Spleen (tissue), 11 donors: ENCODE measurements around the gene DUSP2. TPM values are rescaled to one million over a fixed set of nuclear protein-coding genes. Genes with fewer than 3 reads are reported as not detected.

Experiments
- DNase-seq: peaks from one replicate; pipeline ENCODE4 v3.0.0-alpha.2; 2020
- H3K27ac ChIP-seq, 8 donors: fragments of 200-600 bp; sonication (generic) in 7 of 8; 1 replicate in 4 of 8; 2 replicates in 4 of 8; pipeline versions ENCODE4 v1.5.0 to v1.8.0; 2016 to 2021; ENCODE audit warnings: inconsistent platforms in 4 of 8, mild to moderate bottlenecking in 4 of 8, moderate library complexity in 1 of 8
- H3K27me3 ChIP-seq, 7 donors: fragments of 200-600 bp; sonication (generic) in 6 of 7; replicated peaks in 1 of 7; 1 replicate in 4 of 7; 2 replicates in 3 of 7; pipeline versions ENCODE4 v1.5.0 to v1.8.0; 2016 to 2021; ENCODE audit warnings: inconsistent platforms in 3 of 7, mild to moderate bottlenecking in 1 of 7
- H3K36me3 ChIP-seq, 6 donors: fragments of 200-600 bp; sonication (generic) in 5 of 6; 1 replicate in 4 of 6; 2 replicates in 2 of 6; pipeline versions ENCODE4 v1.5.0 to v1.8.0; 2016 to 2021; ENCODE audit warnings: inconsistent platforms in 2 of 6
- H3K4me1 ChIP-seq, 6 donors: fragments of 200-600 bp; sonication (generic) in 5 of 6; 1 replicate in 3 of 6; 2 replicates in 3 of 6; pipeline versions ENCODE4 v1.5.0 to v1.8.0; 2016 to 2021; ENCODE audit warnings: inconsistent platforms in 3 of 6
- H3K4me3 ChIP-seq, 8 donors: fragments of 200-600 bp; sonication (generic) in 7 of 8; 1 replicate in 4 of 8; 2 replicates in 4 of 8; pipeline versions ENCODE4 v1.5.0 to v1.8.0; 2016 to 2021; ENCODE audit warnings: inconsistent platforms in 4 of 8, mild to moderate bottlenecking in 4 of 8, moderate library complexity in 2 of 8
- H3K9me3 ChIP-seq, 8 donors: fragments of 200-600 bp; sonication (generic) in 7 of 8; 1 replicate in 4 of 8; 2 replicates in 4 of 8; pipeline versions ENCODE4 v1.5.0 to v1.8.0; 2016 to 2021; ENCODE audit warnings: inconsistent platforms in 4 of 8
- POLR2A ChIP-seq, 3 donors: fragments of 450-650 bp; IDR thresholded peaks; one replicate each; pipeline ENCODE4 v1.5.1; 2017; ENCODE audit warnings: antibody characterized with exemption in 3 of 3, mild to moderate bottlenecking in 1 of 3
- POLR2AphosphoS5 ChIP-seq, 3 donors: sonication (generic); formaldehyde crosslinking; IDR thresholded peaks; one replicate each; pipeline ENCODE4 v1.5.1; 2017; ENCODE audit warnings: antibody characterized with exemption in 3 of 3
- WGBS, 5 donors: extraction: QIAGEN DNeasy Blood & Tissue Kit in 3 of 5; methylation state at CpG; one replicate each; pipeline versions ENCODE4 v1.1.5 to v1.1.7; 2013 to 2018; 5-methylcytosine and 5-hydroxymethylcytosine counted together
- intact Hi-C: fragments of 100-400 bp; cut with DNase I; formaldehyde crosslinking; loops from one replicate; pipeline ENCODE4 v1.15.0; 2023; ENCODE audit warnings: low total_unique reads
- polyA plus RNA-seq, 3 donors: library from polyadenylated mRNA; stranded (reverse); fragments of 200-250 nt; gene quantifications; one replicate each; pipeline ENCODE4 v1.2.1, GENCODE V29; 2013
- total RNA-seq, 7 donors: library from RNA; depleted of rRNA in 3 of 7; stranded (reverse); fragments of >200 nt in 3 of 7; fragmentation: NEBNext Ultra II Directional in 4 of 7; extraction: Animal tissue kit (Norgen Biotek cat#: 25700) in 4 of 7; gene quantifications; one replicate each; pipeline versions ENCODE4 v1.1.0 to v1.2.1, GENCODE V29; 2016 to 2021
- TF ChIP-seq, protein P1 (sequence below), 11 experiments: fragments of 200-600 bp in 7 of 11; fragments of 450-650 bp in 4 of 11; sonication (generic) in 4 of 11; IDR thresholded peaks in 8 of 11; conservative IDR thresholded peaks in 3 of 11; 1 replicate in 7 of 11; 2 replicates in 4 of 11; pipeline versions ENCODE4 v1.4.0 to v1.8.0; 2016 to 2021; ENCODE audit warnings: antibody characterized with exemption in 11 of 11, inconsistent platforms in 4 of 11, mild to moderate bottlenecking in 1 of 11
- donor health status: healthy with polysubstance abuse.
- donor health status: DM: no; HTN: no; CAD: no; lungs with moderate emphysema.
- donor health status: DM: no; HTN: no; CAD: no.
- donor health status: Bipolar disorder and iron deficiency.
- donor health status: healthy.
- donor health status: DM: no; HTN: no; CAD: no.
- donor health status: DM: yes; HTN: yes; CAD: no.

The DUSP2 gene
- total and polyA plus RNA-seq, 10 donors = 24.2 to 88.0 (median 46.3) TPM

DNA sequence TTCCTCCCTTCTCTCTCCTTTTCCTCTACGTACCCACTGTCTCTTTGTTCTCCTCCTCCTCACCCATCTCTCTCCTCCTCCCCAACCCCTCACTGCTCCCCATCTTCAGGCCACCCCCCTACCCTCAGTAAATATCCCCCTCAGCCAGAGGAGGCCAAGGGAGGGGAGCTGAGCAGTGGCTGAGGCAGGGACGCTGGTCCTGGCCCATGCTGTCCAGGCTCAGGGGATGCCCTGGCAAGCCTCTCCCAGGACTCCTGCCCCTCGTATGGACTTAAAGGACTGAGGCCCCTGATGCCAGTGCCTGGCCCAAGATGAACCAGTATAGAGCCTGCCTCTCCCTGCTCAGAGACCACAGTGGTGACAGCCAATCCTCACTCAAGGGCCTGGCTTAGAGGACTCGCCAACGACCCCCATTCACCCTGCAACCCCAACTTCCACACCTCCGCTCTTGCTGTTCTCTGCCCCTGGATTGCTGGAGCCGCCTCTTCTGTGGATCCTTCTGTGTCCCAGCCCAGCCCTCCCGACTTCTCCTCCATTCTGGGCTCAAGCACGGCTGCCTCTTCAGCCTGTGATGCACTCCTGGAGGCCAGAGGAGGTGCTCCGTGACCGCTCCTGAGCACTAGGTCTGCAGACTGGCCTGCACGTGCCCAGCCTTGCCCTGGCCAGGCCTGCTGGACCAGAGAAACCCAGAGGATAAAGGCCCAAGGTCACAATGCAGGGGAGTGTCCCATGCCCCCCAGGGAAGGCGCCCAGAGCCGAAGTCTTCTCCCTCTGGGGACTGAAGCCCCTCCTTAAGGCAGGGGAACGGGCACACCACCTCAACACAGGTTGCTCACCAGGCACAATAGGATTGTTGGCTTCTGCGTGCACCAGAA lies 9.5 kb upstream of the DUSP2 start:
- H3K4me3 ChIP-seq = no peak overlapping the region
- intact Hi-C loops = no loop called here
- no peaks in the 10 kb centered on the region for H3K36me3 ChIP-seq
- TF ChIP-seq, protein P1, sequence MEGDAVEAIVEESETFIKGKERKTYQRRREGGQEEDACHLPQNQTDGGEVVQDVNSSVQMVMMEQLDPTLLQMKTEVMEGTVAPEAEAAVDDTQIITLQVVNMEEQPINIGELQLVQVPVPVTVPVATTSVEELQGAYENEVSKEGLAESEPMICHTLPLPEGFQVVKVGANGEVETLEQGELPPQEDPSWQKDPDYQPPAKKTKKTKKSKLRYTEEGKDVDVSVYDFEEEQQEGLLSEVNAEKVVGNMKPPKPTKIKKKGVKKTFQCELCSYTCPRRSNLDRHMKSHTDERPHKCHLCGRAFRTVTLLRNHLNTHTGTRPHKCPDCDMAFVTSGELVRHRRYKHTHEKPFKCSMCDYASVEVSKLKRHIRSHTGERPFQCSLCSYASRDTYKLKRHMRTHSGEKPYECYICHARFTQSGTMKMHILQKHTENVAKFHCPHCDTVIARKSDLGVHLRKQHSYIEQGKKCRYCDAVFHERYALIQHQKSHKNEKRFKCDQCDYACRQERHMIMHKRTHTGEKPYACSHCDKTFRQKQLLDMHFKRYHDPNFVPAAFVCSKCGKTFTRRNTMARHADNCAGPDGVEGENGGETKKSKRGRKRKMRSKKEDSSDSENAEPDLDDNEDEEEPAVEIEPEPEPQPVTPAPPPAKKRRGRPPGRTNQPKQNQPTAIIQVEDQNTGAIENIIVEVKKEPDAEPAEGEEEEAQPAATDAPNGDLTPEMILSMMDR (IDR thresholded peaks at IDR 0.05 in 8 of 11, conservative IDR thresholded peaks at IDR 0.05 in 3 of 11) = no peak
- TF ChIP-seq POLR2A (IDR thresholded peaks at IDR 0.05) (no peak), POLR2AphosphoS5 (IDR thresholded peaks at IDR 0.05) (no peak)
- H3K4me1 ChIP-seq = peaks cover 23 to 71% (median 47%) of the 10 kb centered on the region in 6 donors
- 85 to 90% (median 90%) methylated on average over 11 to 16 of the region's 16 CpGs for WGBS, 5 donors
- H3K27ac ChIP-seq = no peak overlapping the region
- H3K27me3 ChIP-seq = no peaks in the 10 kb centered on the region
- DNase-seq = peak; percentile 67
- no peaks in the 10 kb centered on the region for H3K9me3 ChIP-seq

DNA sequence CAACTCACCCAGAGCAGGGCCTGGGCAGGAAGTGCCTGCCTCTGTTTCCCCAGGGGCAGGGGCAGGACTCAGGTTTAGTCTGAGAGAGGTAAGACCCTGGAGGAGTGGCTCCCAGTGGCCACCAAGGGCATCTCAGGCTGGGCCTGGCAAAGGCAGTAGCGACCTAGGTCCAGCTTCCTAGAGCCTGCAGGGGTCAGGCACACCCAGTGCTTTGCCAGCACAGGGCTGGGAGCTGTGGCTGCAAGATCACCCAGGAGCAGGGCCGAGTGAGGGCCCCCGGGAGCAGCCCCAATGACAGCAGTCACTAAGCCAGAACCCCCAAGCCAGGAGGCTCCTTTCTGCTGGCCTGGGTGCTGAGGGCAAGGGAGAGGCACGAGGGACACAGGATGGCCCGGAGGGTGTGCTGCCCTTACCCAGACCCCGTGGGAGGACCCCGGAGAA lies 8.8 kb upstream of the DUSP2 start:
- peak; percentile 75 for DNase-seq
- H3K27me3 ChIP-seq = no peaks in the 10 kb centered on the region
- TF ChIP-seq POLR2A (IDR thresholded peaks at IDR 0.05) (no peak), POLR2AphosphoS5 (IDR thresholded peaks at IDR 0.05) (no peak)
- TF ChIP-seq, protein P1 (IDR thresholded peaks at IDR 0.05 in 8 of 11, conservative IDR thresholded peaks at IDR 0.05 in 3 of 11) = no peak
- WGBS, 5 donors = 79 to 92% (median 82%) methylated on average over 6 to 7 of the region's 7 CpGs
- no peaks in the 10 kb centered on the region for H3K36me3 ChIP-seq
- H3K27ac ChIP-seq = no peak overlapping the region
- no peaks in the 10 kb centered on the region for H3K9me3 ChIP-seq
- peaks cover 20 to 67% (median 43%) of the 10 kb centered on the region in 6 donors for H3K4me1 ChIP-seq
- H3K4me3 ChIP-seq = no peak overlapping the region
- intact Hi-C loops = no loop called here

DNA sequence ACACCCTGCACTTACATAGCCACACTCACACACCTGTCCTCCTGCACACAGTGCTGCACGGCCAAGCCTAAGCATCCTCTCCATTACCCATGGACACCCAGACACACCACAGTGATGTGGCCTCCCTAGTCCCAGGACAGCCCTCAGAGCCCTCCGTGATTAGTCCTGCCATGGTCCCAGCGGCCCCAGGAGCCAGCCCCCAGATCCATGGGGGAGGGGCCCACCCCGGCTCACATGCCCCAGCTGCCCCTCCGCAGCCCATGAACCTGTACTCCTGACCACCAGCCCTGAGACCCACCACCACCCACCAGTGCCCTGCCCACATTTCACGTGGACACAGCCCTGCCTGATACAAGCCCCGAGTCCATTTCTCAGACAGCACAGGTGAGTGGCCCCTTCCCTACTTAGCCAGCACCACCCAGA lies 8.1 kb upstream of the DUSP2 start:
- no peak for TF ChIP-seq POLR2AphosphoS5 (IDR thresholded peaks at IDR 0.05)
- no peak for TF ChIP-seq POLR2A (IDR thresholded peaks at IDR 0.05)
- TF ChIP-seq, protein P1 (IDR thresholded peaks at IDR 0.05 in 8 of 11, conservative IDR thresholded peaks at IDR 0.05 in 3 of 11) = no peak
- Histone ChIP-seq H3K27ac (no peak overlapping the region), H3K27me3 (no peaks in the 10 kb centered on the region), H3K36me3 (no peaks in the 10 kb centered on the region), H3K4me3 (no peak overlapping the region), H3K4me1 (peaks cover 14 to 67% (median 43%) of the 10 kb centered on the region in 6 donors), H3K9me3 (no peaks in the 10 kb centered on the region)
- WGBS, 5 donors = 88 to 93% (median 92%) methylated on average over 7 of the region's 7 CpGs
- DNase-seq = peak; percentile 74
- intact Hi-C loops = no loop called here
